HPDE6-E6E7 (cell line): ENCODE measurements around the gene MTF1.
"Not testable (repeated sequence)": the region's sequence is repeated elsewhere in the genome, so short reads cannot be mapped to it uniquely, and the experiment has no call there.

Source experiments
- DNase-seq: peaks from one replicate; pipeline ENCODE4 v3.0.0; 2011; ENCODE audit warnings: missing footprints; ENCODE audit errors: extremely low spot score

MTF1 gene

GRCh38 chr1:37794372-37795339 lies 64.7 kb downstream of the MTF1 start:
- no peak for DNase-seq

- peak; percentile 48 for DNase-seq
These were observed 65.5 kb downstream of the MTF1 start, which contains the start of gene MANEAL for GRCh38 chr1:37793773-37794371. TSS of gene MANEAL (plus strand) at chr1:37793847. CDS start at chr1:37794183, 336 bp downstream.

GRCh38 chr1:37792943-37793686 lies 66.3 kb downstream of the MTF1 start:
- DNase-seq = no peak

GRCh38 chr1:37782491-37782890 lies 76.9 kb downstream of the MTF1 start:
- DNase-seq = no peak

GRCh38 chr1:37778654-37779053 lies 80.7 kb downstream of the MTF1 start:
- no peak for DNase-seq

- no peak for DNase-seq
These were observed 82.4 kb downstream of the MTF1 start for GRCh38 chr1:37776946-37777516.

GRCh38 chr1:37771440-37771839 lies 88.0 kb downstream of the MTF1 start:
- not testable (repeated sequence) for DNase-seq

GRCh38 chr1:37767488-37767887 lies 91.9 kb downstream of the MTF1 start:
- no peak for DNase-seq

- no peak for DNase-seq
These were observed 93.3 kb downstream of the MTF1 start for GRCh38 chr1:37765916-37766664.

- no peak for DNase-seq
These were observed 94.4 kb downstream of the MTF1 start, which contains the start of gene EPHA10 for GRCh38 chr1:37764888-37765441. TSS of gene EPHA10 (minus strand) at chr1:37765120. CDS start at chr1:37765066, 54 bp downstream.

- no peak for DNase-seq
These were observed 95.0 kb downstream of the MTF1 start for GRCh38 chr1:37764414-37764825.

- no peak for DNase-seq
These were observed 95.5 kb downstream of the MTF1 start for GRCh38 chr1:37763791-37764413.

- no peak for DNase-seq
These were observed 96.9 kb downstream of the MTF1 start for GRCh38 chr1:37762516-37762915.

GRCh38 chr1:37761416-37762095 lies 97.8 kb downstream of the MTF1 start:
- DNase-seq = no peak
